ENCODE results near the gene LCE3A.
"Not testable (repeated sequence)": the region's sequence is repeated elsewhere in the genome, so short reads cannot be mapped to it uniquely, and the experiment has no call there.

Gene LCE3A, protein sequence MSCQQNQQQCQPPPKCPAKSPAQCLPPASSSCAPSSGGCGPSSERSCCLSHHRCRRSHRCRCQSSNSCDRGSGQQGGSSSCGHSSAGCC

DNA sequence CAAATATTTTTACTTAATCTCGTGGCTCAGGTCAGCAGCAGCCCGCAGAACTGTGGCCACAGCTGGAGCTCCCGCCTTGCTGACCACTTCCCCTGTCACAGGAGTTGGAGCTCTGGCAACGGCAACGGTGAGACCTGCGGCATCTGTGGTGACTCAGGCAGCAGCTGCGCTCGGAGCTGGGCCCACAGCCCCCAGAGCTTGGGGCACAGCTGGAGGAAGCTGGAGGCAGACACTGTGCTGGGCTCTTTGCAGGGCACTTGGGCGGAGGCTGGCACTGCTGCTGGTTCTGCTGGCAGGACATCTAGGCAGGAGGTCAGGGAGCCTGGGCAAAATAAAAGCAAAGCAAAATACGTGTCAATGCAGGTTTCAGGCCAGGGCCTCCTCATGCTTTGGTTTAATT is at the start of gene LCE3A:
Gene LCE3A, minus strand, starts transcription at position 301 of the 400 bp plus-strand sequence. Its CDS starts 0 bp downstream, at position 301.
- Mint-ChIP-seq H3K9me3 (peaks cover 6% of the 10 kb centered on the region), H3K27me3 (peaks cover 26% of the 10 kb centered on the region), H3K4me1 (no peaks in the 10 kb centered on the region), H3K27ac (no peak within 1 kb of the TSS), H3K4me3 (no peak within 1 kb of the TSS), H3K36me3 (no peaks in the 10 kb centered on the region)
- no peak for DNase-seq (ENCODE audit: low spot score in 2 of 2)
- ATAC-seq (ENCODE audit: low read depth), result no peak

DNA sequence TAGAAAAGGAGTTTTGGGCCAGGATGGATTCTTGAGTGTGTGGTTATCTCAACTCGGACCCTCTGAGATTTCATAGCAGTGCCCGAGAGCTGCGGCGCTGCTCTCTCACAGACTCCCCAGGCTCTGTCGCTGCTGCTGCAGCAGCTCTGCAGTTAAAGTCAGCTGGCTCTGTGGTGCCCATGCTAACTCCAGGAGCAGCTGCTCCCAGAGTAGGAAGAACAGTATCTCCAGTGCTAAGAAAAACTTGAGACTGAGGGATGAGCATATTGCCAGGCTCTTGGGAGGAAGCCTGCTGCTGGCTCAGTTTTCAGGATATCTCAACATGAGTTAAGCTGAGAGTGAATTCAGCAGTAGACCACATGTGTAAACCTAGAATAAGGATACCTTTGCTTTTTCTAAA is 44.7 kb upstream of the LCE3A start:
- Mint-ChIP-seq H3K36me3 (no peaks in the 10 kb centered on the region), H3K9me3 (no peaks in the 10 kb centered on the region), H3K27ac (no peak overlapping the region), H3K4me1 (no peaks in the 10 kb centered on the region), H3K4me3 (no peak overlapping the region), H3K27me3 (peaks cover 5% of the 10 kb centered on the region)
- ATAC-seq (ENCODE audit: low read depth) (no peak), DNase-seq (ENCODE audit: low spot score in 2 of 2) (no peak)

DNA sequence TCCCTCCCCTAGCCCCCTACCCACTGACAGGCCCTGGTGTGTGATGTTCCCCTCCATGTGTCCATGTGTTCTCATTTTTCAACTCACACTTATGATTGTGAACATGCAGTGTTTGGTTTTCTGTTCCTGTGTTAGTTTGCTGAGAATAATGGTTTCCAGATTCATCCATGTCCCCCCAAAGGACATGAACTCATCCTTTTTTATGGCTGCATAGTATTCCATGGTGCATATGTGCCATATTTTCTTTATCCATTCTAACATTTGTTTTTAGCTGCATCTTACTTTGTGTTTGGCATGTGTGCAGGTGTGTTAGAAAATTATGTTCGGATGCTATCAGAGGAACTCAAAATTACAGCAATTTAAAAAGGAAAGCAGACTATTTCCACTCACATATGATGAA is 43.3 kb upstream of the LCE3A start:
- not testable (repeated sequence) for H3K36me3 Mint-ChIP-seq; H3K27me3 Mint-ChIP-seq; H3K9me3 Mint-ChIP-seq; ATAC-seq (ENCODE audit: low read depth); H3K4me3 Mint-ChIP-seq; H3K4me1 Mint-ChIP-seq; H3K27ac Mint-ChIP-seq; DNase-seq (ENCODE audit: low spot score in 2 of 2)

DNA sequence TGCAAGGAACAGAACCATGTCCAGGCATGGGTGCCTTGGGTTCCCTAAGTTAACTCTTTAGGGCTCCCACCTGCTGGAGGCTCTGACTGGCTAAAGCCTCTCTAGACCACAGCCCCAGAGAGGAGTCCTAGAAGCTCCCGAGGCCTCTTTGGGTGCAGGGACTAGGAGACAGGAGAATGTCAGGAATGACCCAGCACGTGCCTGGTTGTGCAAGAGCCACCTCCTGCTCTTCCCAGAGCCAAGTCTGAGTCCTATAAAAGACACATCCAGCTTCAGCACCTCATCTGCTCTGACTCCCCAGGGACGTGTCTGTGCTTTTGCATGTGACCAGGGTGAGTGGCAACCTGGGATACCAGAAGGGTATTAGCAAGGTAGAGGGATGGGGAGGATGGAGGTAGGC is 40.2 kb upstream of the LCE3A start, which contains the start of gene LCE2D:
Gene LCE2D, plus strand, starts transcription at position 283 of the 400 bp plus-strand sequence. CDS start 726 bp downstream, outside the sequence.
- Mint-ChIP-seq H3K27ac (no peak within 1 kb of the TSS), H3K9me3 (no peaks in the 10 kb centered on the region), H3K4me1 (no peaks in the 10 kb centered on the region), H3K27me3 (peaks cover 5% of the 10 kb centered on the region), H3K36me3 (no peaks in the 10 kb centered on the region), H3K4me3 (no peak within 1 kb of the TSS)
- no peak for ATAC-seq (ENCODE audit: low read depth)
- no peak for DNase-seq (ENCODE audit: low spot score in 2 of 2)

DNA sequence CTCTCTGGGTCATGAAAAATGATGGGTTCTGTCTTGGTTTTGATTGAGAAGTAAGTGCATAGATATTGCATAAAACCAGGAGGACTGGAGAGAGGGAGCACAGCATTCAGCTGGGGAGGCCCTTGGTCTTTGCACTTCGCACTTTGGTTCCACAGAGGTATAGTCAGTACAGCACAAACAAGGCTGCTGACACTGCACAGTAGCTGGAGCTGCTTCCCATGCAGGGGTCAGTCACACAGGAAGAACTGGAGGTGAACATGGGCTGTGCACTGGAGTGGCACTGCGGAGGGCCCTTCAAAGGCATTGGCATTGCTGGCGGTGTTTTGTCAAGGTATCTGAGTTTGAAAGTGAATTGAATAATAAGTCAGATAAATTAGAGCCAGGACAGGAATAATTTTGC is 35.7 kb upstream of the LCE3A start:
- Mint-ChIP-seq H3K27ac (no peak overlapping the region), H3K4me1 (peaks cover 3% of the 10 kb centered on the region), H3K36me3 (no peaks in the 10 kb centered on the region), H3K27me3 (peaks cover 5% of the 10 kb centered on the region), H3K4me3 (no peak overlapping the region), H3K9me3 (no peaks in the 10 kb centered on the region)
- DNase-seq (ENCODE audit: low spot score in 2 of 2) (no peak), ATAC-seq (ENCODE audit: low read depth) (no peak)

DNA sequence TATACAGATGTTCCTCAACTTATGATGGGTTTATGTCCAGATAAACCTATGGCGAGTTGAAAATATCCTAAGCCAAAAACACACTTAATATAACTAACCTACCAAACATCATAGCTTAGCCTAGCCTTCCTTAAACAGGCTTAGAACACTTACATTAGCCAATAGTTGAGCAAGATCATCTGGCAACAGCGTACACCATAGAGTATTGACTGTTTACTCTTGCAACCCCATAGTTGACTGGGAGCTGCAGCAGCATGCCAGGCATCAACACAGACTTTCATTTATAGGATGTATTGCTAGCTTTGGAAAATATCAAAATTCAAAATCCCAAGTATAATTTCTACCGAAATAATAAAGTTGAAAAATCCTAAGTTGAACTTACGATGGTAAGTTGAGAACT is 34.8 kb upstream of the LCE3A start:
- Mint-ChIP-seq H3K36me3 (no peaks in the 10 kb centered on the region), H3K4me3 (no peak overlapping the region), H3K4me1 (peaks cover 3% of the 10 kb centered on the region), H3K27ac (no peak overlapping the region), H3K27me3 (peaks cover 5% of the 10 kb centered on the region), H3K9me3 (no peaks in the 10 kb centered on the region)
- no peak for DNase-seq (ENCODE audit: low spot score in 2 of 2)
- ATAC-seq (ENCODE audit: low read depth), result no peak

DNA sequence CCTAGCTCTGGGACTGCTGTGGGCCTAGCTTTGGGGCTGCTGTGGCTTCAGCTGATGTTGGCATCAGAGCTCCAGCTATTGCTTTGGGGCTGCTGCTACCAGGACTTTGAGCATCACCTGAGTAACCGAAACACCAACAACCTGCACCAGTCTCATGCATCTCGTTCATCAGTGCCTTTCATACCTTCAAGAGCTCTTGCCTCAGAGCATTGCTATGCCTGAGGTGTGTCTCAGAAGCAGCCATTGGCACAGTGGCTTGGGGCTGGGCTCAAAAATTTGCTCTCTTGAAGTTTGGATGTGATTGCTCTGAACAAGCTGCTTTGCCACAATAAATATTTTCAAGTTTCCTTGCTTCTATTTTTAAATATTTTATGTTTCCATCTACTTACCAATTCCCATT is 33.6 kb upstream of the LCE3A start:
- ATAC-seq (ENCODE audit: low read depth), result no peak
- H3K27ac Mint-ChIP-seq, result no peak overlapping the region
- peaks cover 8% of the 10 kb centered on the region for H3K27me3 Mint-ChIP-seq

DNA sequence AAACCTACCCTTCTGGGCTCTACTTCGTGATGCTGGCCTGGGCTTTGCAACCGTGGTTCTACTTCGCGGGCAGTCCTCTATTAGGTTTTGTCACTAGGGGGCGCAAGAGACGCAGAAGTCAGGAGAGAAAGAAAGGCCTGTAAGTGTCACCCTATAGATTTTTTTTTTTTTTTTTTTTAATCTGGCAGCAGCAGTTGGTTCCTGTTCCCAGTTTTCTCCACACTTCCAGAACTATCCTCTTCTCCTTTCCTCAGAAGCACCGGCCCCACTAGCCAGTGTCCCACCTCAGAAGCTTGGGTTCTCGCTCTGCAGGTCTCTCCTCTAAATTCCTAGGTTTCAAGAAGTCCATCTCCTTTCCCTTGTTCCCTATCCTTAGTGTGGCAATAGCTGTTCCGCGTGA is 31.2 kb upstream of the LCE3A start:
- peaks cover 3% of the 10 kb centered on the region for H3K4me1 Mint-ChIP-seq
- H3K36me3 Mint-ChIP-seq, result no peaks in the 10 kb centered on the region
- no peaks in the 10 kb centered on the region for H3K9me3 Mint-ChIP-seq
- no peak overlapping the region for H3K4me3 Mint-ChIP-seq
- peaks cover 10% of the 10 kb centered on the region for H3K27me3 Mint-ChIP-seq
- ATAC-seq (ENCODE audit: low read depth) (no peak), DNase-seq (ENCODE audit: low spot score in 2 of 2) (peak in 1 of 2 donors; percentile 14)
- no peak overlapping the region for H3K27ac Mint-ChIP-seq

More for the DNA sequence above, 33.6 kb upstream of the LCE3A start:
- Mint-ChIP-seq H3K4me3 (no peak overlapping the region), H3K4me1 (peaks cover 3% of the 10 kb centered on the region), H3K9me3 (no peaks in the 10 kb centered on the region), H3K36me3 (no peaks in the 10 kb centered on the region)
- no peak for DNase-seq (ENCODE audit: low spot score in 2 of 2)

DNA sequence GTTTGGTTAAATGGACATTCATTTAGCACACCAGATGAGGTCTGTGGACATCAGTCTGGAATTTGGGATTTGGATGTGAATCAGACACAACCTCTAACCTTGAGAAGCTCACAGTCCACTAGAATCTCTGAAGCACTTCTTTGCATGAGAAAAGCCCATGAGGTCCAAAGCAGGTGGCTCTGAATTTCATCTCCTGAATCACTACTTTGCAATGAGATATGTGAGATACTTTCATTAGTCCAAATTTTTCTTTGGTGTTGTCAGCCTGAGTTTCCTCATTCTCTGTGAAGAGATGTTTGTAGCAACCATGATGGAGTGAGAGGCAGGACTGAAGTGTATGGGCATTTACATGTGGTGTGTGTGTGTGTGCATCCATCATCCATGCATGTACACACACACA is 23.8 kb upstream of the LCE3A start:
- H3K27me3 Mint-ChIP-seq, result peaks cover 7% of the 10 kb centered on the region
- no peak for DNase-seq (ENCODE audit: low spot score in 2 of 2)
- no peaks in the 10 kb centered on the region for H3K36me3 Mint-ChIP-seq
- ATAC-seq (ENCODE audit: low read depth), result no peak
- no peaks in the 10 kb centered on the region for H3K4me1 Mint-ChIP-seq
- H3K27ac Mint-ChIP-seq, result no peak overlapping the region
- H3K4me3 Mint-ChIP-seq, result no peak overlapping the region
- no peaks in the 10 kb centered on the region for H3K9me3 Mint-ChIP-seq

DNA sequence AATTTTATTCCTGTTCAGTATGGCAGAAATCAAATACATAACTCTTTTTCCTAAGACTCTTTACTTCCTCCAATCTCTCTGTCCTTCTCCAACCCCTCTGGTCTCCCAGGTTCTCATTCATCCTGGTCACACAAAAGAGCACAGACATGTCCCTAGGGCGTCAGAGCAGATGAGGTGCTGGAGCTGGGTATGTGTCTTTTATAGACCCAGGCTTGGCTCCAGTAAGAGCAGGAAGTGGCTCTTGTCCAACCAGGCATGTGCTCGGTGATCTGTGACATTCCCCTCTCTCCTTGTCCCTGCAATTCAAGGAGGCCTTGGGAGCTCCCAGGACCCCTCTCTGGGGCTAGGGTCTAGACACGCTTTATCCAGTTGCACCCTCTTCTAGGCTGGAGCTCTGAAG is 22.2 kb upstream of the LCE3A start:
- no peak overlapping the region for H3K27ac Mint-ChIP-seq
- no peaks in the 10 kb centered on the region for H3K4me1 Mint-ChIP-seq
- no peaks in the 10 kb centered on the region for H3K36me3 Mint-ChIP-seq
- H3K27me3 Mint-ChIP-seq, result peaks cover 7% of the 10 kb centered on the region
- no peaks in the 10 kb centered on the region for H3K9me3 Mint-ChIP-seq
- H3K4me3 Mint-ChIP-seq, result no peak overlapping the region
- ATAC-seq (ENCODE audit: low read depth) (no peak), DNase-seq (ENCODE audit: low spot score in 2 of 2) (no peak)

DNA sequence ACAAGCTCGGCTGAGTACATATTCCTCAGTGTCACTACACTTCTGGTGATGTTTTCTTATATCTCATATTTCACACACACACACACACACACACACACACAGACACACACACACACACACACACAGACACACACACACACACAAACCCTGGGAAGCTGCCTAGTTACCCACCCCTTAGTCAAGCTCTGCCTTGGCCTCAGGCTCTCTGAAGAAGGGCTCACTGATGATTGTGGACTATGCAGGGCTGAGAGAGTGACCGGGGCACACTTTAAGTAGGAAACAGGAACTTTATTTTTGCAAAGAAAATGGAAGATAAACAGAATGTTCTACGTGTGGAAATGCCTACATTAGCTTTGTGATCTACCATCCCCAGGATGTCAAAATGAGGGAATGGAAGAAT is 21.0 kb upstream of the LCE3A start:
- Mint-ChIP-seq H3K4me1 (no peaks in the 10 kb centered on the region), H3K27me3 (peaks cover 4% of the 10 kb centered on the region), H3K4me3 (no peak overlapping the region), H3K36me3 (no peaks in the 10 kb centered on the region), H3K9me3 (peaks cover 4% of the 10 kb centered on the region), H3K27ac (no peak overlapping the region)
- ATAC-seq (ENCODE audit: low read depth) (no peak), DNase-seq (ENCODE audit: low spot score in 2 of 2) (no peak)

DNA sequence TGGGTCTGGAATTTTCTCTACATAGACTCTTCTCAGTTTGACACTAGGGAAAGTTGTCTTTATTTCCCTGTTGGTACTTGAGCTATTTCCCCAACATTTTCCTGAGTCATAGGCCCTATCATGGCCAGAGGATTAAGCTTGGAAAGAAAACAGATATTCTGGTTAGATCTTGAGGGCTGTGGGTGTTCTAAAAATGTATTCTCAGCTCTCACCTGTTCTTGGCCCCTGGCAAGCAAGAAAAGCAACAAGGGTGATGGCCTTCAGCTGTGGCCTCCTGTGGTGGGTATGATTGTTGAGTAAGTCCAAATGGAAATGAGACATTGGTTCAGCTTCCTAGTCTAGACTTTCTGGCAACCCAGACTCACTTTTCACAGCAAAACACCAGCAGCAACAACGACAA is 17.4 kb upstream of the LCE3A start:
- Mint-ChIP-seq H3K9me3 (peaks cover 10% of the 10 kb centered on the region), H3K27me3 (peaks cover 2% of the 10 kb centered on the region), H3K4me3 (no peak overlapping the region), H3K27ac (no peak overlapping the region), H3K4me1 (no peaks in the 10 kb centered on the region), H3K36me3 (no peaks in the 10 kb centered on the region)
- DNase-seq (ENCODE audit: low spot score in 2 of 2) (no peak), ATAC-seq (ENCODE audit: low read depth) (no peak)

DNA sequence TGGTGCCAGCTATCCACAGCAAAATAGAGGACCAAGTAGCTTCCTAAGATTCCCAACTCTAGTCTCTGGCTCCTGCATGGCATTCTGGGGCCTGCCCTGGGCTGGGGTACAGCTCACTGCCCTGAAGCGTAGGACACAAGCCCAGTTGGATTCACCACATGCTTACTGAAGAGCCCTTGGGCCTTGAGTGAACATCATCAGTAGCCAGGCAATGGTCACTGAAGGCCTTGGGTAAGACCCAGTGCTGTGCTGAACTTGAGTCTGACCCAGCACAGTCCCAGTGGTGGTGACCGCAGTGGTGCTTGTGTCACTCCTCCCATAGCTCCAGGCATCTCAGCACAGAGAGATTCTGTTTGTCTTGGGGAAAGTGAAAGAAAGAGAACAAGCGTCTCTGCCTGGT is 7.7 kb upstream of the LCE3A start:
- DNase-seq (ENCODE audit: low spot score in 2 of 2) (no peak), ATAC-seq (ENCODE audit: low read depth) (no peak)
- Mint-ChIP-seq H3K9me3 (peaks cover 9% of the 10 kb centered on the region), H3K27me3 (peaks cover 15% of the 10 kb centered on the region), H3K4me1 (no peaks in the 10 kb centered on the region), H3K4me3 (no peak overlapping the region), H3K36me3 (no peaks in the 10 kb centered on the region), H3K27ac (no peak overlapping the region)

DNA sequence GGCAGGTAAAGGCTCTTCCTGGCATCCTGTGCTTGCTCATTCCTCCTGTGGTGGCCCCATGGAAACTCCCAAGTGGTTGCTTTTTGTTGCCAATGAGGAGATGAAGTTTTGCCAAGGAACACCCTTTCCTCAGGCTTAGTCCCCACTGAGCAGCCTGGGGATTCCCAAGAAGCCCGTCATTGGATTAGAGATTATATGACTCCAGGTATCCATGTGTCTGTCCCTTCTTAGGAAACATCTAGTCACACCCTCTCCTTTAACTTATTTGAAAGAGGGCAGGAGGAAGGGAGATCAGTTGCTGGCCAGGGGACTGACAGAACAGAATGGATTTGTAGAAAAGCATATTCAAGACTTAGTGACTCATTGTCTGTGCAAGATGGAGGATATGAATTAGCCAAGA is 3.8 kb upstream of the LCE3A start:
- Mint-ChIP-seq H3K9me3 (peaks cover 2% of the 10 kb centered on the region), H3K27me3 (peaks cover 32% of the 10 kb centered on the region), H3K27ac (no peak overlapping the region), H3K4me3 (no peak overlapping the region), H3K36me3 (no peaks in the 10 kb centered on the region), H3K4me1 (no peaks in the 10 kb centered on the region)
- DNase-seq (ENCODE audit: low spot score in 2 of 2) (no peak), ATAC-seq (ENCODE audit: low read depth) (no peak)

DNA sequence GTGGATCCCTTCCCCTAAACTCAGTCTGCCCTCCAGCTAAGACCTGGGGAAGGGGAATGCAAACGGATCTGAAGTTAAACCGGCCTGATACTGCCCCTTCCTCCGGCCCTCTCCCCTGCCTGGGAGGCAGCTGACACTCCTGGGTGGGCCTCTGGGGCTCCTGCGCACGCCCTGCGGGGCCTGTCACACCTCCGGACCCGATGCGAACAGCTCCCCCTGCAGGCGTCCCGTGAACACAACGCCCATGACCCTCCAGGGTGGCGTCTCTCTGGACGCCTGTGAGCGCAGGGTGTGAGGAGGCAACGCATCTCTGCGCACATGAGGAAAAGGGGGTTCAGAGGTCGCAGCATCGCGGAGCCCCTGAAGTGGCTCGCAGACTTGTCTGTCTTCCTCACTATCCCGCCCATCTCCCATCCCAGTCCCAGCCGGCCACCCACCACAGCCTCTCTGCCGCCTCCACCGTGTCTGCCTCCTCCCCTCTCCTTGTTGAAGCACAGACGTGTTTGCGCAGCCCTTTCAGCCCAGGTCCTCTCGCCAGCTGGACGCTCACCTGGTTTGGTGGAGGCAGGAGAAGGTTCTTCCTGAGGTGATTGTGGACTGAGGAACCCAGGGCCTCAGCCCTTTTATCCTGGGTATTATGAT is 421 bp upstream of the LCE3A start:
- ATAC-seq (ENCODE audit: low read depth), result no peak

More for the DNA sequence above, 421 bp upstream of the LCE3A start:
- Mint-ChIP-seq H3K36me3 (no peaks in the 10 kb centered on the region), H3K9me3 (peaks cover 6% of the 10 kb centered on the region), H3K27me3 (peaks cover 26% of the 10 kb centered on the region), H3K4me3 (no peak overlapping the region), H3K4me1 (no peaks in the 10 kb centered on the region), H3K27ac (no peak overlapping the region)
- DNase-seq (ENCODE audit: low spot score in 2 of 2), result no peak

Measured in memory B cell (primary cell).